ENCODE measurements around the gene NDUFA5. TPM values are rescaled to one million over a fixed set of nuclear protein-coding genes. Genes with fewer than 3 reads are reported as not detected.
A peak's percentile ranks its signal among the peaks of the same experiment; 100 is the strongest.

NDUFA5 gene
- total and polyA plus RNA-seq, 2 donors (not counting 1 experiment from before 2014, with no cell fraction given): 35.8 to 45.4 TPM

DNA sequence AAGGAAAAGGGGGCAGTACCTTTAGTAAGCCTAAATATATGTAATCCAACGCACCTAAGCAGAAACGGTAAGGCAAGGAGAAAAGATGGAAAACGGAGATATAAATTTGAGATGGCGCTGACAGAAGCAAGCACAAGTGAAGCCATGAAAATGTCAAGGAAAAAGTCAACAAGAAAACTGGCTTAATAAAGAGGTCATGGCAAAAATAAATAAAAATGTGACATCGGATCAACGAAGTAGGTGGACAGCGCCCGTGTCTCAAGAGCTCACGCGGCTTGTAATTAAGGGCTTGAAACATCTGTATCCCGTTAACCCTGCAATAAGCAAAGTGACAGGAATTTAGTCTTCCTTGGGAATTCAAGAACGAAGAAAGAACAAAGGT lies 611 bp downstream of the NDUFA5 start:
- DNase-seq (ENCODE audit: low read depth in 2 of 2): peak; percentile 30 to 35
- Histone ChIP-seq H3K27ac (ENCODE audit: insufficient read depth, low read length) (peak overlapping the region; percentile 90), H3K4me3 (replicated peaks in 1 of 4; ENCODE audit: control extremely low read depth in 1 of 4, insufficient read depth in 1 of 4, low read depth in 3 of 4, low read length in 4 of 4) (peak overlapping the region; percentile 81 to 100 (median 98)), H2AFZ (ENCODE audit: low read length) (peak overlapping the region; percentile 90), H3K4me2 (ENCODE audit: extremely low read depth, insufficient read depth, low read length) (peak overlapping the region; percentile 79), H4K20me1 (ENCODE audit: control insufficient read depth, extremely low read depth, insufficient read depth, low read length) (no peaks in the 10 kb centered on the region), H3K9me3 (ENCODE audit: control insufficient read depth, insufficient read depth, low read depth, low read length) (no peaks in the 10 kb centered on the region), H3K9ac (ENCODE audit: insufficient read depth, low read length) (peak overlapping the region; percentile 70), H3K36me3 (ENCODE audit: control insufficient read depth, insufficient read depth, low read length) (no peaks in the 10 kb centered on the region), H3K27me3 (ENCODE audit: control insufficient read depth, insufficient read depth, low read length) (no peaks in the 10 kb centered on the region), H3K4me1 (ENCODE audit: control insufficient read depth, extremely low read depth, insufficient read depth, low read length) (peaks cover 2% of the 10 kb centered on the region), H3K79me2 (ENCODE audit: control insufficient read depth, insufficient read depth, low read length) (peaks cover 9% of the 10 kb centered on the region)
- TF ChIP-seq EZH2 (IDR thresholded peaks at IDR 0.05; ENCODE audit: low read length, missing control alignments): no peak
- TF ChIP-seq, protein P1, sequence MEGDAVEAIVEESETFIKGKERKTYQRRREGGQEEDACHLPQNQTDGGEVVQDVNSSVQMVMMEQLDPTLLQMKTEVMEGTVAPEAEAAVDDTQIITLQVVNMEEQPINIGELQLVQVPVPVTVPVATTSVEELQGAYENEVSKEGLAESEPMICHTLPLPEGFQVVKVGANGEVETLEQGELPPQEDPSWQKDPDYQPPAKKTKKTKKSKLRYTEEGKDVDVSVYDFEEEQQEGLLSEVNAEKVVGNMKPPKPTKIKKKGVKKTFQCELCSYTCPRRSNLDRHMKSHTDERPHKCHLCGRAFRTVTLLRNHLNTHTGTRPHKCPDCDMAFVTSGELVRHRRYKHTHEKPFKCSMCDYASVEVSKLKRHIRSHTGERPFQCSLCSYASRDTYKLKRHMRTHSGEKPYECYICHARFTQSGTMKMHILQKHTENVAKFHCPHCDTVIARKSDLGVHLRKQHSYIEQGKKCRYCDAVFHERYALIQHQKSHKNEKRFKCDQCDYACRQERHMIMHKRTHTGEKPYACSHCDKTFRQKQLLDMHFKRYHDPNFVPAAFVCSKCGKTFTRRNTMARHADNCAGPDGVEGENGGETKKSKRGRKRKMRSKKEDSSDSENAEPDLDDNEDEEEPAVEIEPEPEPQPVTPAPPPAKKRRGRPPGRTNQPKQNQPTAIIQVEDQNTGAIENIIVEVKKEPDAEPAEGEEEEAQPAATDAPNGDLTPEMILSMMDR (conservative IDR thresholded peaks at IDR 0.05 in 1 of 2, IDR thresholded peaks at IDR 0.05 in 1 of 2; ENCODE audit: low read depth in 1 of 2, low read length in 2 of 2): no peak

DNA sequence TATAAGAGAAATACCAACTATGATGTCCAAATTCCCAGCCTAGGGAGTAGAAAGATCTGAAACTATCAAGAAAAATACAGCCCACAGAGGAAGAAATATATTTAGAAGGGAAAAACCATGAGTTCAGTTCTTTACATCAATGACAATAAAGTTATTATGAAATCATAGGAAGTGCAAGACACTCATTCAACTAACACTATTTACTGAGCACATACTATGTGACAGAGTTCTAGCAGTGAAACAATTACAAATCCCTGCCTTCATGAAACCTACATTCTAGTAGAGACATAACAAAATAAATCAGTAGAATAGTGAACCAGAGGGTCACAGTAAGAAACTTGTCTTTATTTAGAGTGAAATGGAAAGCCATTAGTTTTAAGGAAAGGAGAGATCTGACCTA lies 2.1 kb downstream of the NDUFA5 start:
- DNase-seq (ENCODE audit: low read depth in 2 of 2): no peak
- Histone ChIP-seq H3K9ac (ENCODE audit: insufficient read depth, low read length) (no peak overlapping the region), H4K20me1 (ENCODE audit: control insufficient read depth, extremely low read depth, insufficient read depth, low read length) (no peaks in the 10 kb centered on the region), H3K79me2 (ENCODE audit: control insufficient read depth, insufficient read depth, low read length) (peaks cover 9% of the 10 kb centered on the region), H3K27ac (ENCODE audit: insufficient read depth, low read length) (no peak overlapping the region), H3K4me2 (ENCODE audit: extremely low read depth, insufficient read depth, low read length) (no peak overlapping the region), H3K4me1 (ENCODE audit: control insufficient read depth, extremely low read depth, insufficient read depth, low read length) (peaks cover 2% of the 10 kb centered on the region), H3K4me3 (replicated peaks in 1 of 4; ENCODE audit: control extremely low read depth in 1 of 4, insufficient read depth in 1 of 4, low read depth in 3 of 4, low read length in 4 of 4) (no peak overlapping the region), H3K9me3 (ENCODE audit: control insufficient read depth, insufficient read depth, low read depth, low read length) (no peaks in the 10 kb centered on the region), H3K27me3 (ENCODE audit: control insufficient read depth, insufficient read depth, low read length) (no peaks in the 10 kb centered on the region), H2AFZ (ENCODE audit: low read length) (no peak overlapping the region), H3K36me3 (ENCODE audit: control insufficient read depth, insufficient read depth, low read length) (no peaks in the 10 kb centered on the region)
- no peak for TF ChIP-seq EZH2 (IDR thresholded peaks at IDR 0.05; ENCODE audit: low read length, missing control alignments)
- TF ChIP-seq, protein P1 (conservative IDR thresholded peaks at IDR 0.05 in 1 of 2, IDR thresholded peaks at IDR 0.05 in 1 of 2; ENCODE audit: low read depth in 1 of 2, low read length in 2 of 2): no peak

DNA sequence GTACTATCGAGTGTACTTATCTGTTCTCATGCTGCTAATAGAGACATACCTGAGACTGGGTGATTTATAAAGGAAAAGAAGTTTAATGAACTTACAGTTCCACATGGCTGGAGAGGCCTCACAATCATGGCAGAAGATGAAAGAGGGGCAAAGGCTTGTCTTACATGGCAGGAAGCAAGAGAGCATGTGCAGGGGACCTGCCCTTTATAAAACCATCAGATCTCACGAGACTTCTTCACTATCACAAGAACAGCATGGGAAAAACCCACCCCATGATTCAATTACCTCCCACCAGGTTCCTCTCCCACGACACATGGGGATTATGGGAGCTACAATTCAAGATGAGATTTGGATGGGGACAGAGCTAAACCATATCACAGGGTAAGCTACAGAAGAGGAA lies 4.5 kb downstream of the NDUFA5 start:
- no peak overlapping the region for H3K27ac ChIP-seq (ENCODE audit: insufficient read depth, low read length)
- no peaks in the 10 kb centered on the region for H3K36me3 ChIP-seq (ENCODE audit: control insufficient read depth, insufficient read depth, low read length)
- no peak for TF ChIP-seq EZH2 (IDR thresholded peaks at IDR 0.05; ENCODE audit: low read length, missing control alignments)
- TF ChIP-seq, protein P1 (conservative IDR thresholded peaks at IDR 0.05 in 1 of 2, IDR thresholded peaks at IDR 0.05 in 1 of 2; ENCODE audit: low read depth in 1 of 2, low read length in 2 of 2): no peak
- H3K79me2 ChIP-seq (ENCODE audit: control insufficient read depth, insufficient read depth, low read length): peaks cover 9% of the 10 kb centered on the region
- no peaks in the 10 kb centered on the region for H3K9me3 ChIP-seq (ENCODE audit: control insufficient read depth, insufficient read depth, low read depth, low read length)
- no peak overlapping the region for H2AFZ ChIP-seq (ENCODE audit: low read length)
- H3K27me3 ChIP-seq (ENCODE audit: control insufficient read depth, insufficient read depth, low read length): no peaks in the 10 kb centered on the region
- DNase-seq (ENCODE audit: low read depth in 2 of 2): no peak
- no peak overlapping the region for H3K9ac ChIP-seq (ENCODE audit: insufficient read depth, low read length)
- H3K4me2 ChIP-seq (ENCODE audit: extremely low read depth, insufficient read depth, low read length): no peak overlapping the region
- no peaks in the 10 kb centered on the region for H4K20me1 ChIP-seq (ENCODE audit: control insufficient read depth, extremely low read depth, insufficient read depth, low read length)
- H3K4me3 ChIP-seq (replicated peaks in 1 of 4; ENCODE audit: control extremely low read depth in 1 of 4, insufficient read depth in 1 of 4, low read depth in 3 of 4, low read length in 4 of 4): no peak overlapping the region
- peaks cover 2% of the 10 kb centered on the region for H3K4me1 ChIP-seq (ENCODE audit: control insufficient read depth, extremely low read depth, insufficient read depth, low read length)

All from fibroblast of lung (primary cell).